ENCODE results near the gene THADA. TPM values are rescaled to one million over a fixed set of nuclear protein-coding genes. Genes with fewer than 3 reads are reported as not detected.

The THADA gene
- total and polyA plus RNA-seq, 9 donors: 14.4 to 24.3 (median 18.1) TPM

GRCh38 chr2:43407935-43408334, 187.9 kb downstream of the THADA start:
- no peak for DNase-seq
- Histone ChIP-seq H3K9me3 (replicated peaks; ENCODE audit: control insufficient read depth, low read depth, low read length) (no peaks in the 10 kb centered on the region), H3K4me3 (ENCODE audit: low read length) (no peak overlapping the region), H3K4me1 (ENCODE audit: control insufficient read depth, insufficient read depth, low read length) (peaks cover 9% of the 10 kb centered on the region), H3K27me3 (ENCODE audit: control insufficient read depth, insufficient read depth, low read length) (no peaks in the 10 kb centered on the region), H3K27ac (ENCODE audit: low read length) (peak overlapping the region; percentile 37), H3K36me3 (ENCODE audit: control insufficient read depth, insufficient read depth, low read length) (no peaks in the 10 kb centered on the region)
- WGBS (ENCODE audit: insufficient coverage): no CpG with 5 or more reads among the region's 2 CpGs

DNA sequence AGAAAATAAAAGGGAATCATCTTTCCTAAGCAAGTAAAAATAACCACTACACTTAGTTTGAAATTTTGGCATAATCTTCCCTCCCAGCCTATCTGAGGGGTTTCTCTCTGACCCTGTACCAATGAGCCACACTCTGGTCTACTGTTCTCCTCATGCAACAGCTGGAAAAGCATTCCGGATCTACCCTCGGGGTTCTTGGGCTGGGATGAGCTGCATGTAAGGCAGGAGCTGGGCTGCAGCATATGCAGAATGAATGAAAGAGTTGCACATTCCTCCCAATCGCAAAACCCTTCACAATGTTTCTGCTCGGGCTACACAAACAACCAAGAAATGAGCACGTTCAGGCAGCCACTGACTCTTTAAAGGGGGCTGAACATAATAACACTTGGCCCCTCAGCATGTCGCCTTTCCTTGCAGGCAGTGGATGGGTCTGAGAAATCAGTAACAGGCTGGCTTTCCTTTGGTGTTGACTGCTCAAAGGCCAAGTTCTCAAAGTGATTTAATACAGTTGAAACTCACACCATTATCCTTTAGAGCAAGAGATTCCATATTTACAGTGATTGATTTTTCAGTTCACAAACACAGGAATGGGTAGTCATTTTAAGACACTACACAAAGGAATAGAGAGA, 189.1 kb downstream of the THADA start:
- Histone ChIP-seq H3K27ac (ENCODE audit: low read length) (no peak overlapping the region), H3K36me3 (ENCODE audit: control insufficient read depth, insufficient read depth, low read length) (no peaks in the 10 kb centered on the region), H3K9me3 (replicated peaks; ENCODE audit: control insufficient read depth, low read depth, low read length) (no peaks in the 10 kb centered on the region), H3K4me3 (ENCODE audit: low read length) (no peak overlapping the region), H3K4me1 (ENCODE audit: control insufficient read depth, insufficient read depth, low read length) (peaks cover 9% of the 10 kb centered on the region), H3K27me3 (ENCODE audit: control insufficient read depth, insufficient read depth, low read length) (no peaks in the 10 kb centered on the region)
- WGBS (ENCODE audit: insufficient coverage): 18% methylated on average over 2 of the region's 6 CpGs
- DNase-seq: peak; percentile 33

GRCh38 chr2:43405829-43406228, 190.0 kb downstream of the THADA start:
- DNase-seq: no peak
- H3K9me3 ChIP-seq (replicated peaks; ENCODE audit: control insufficient read depth, low read depth, low read length): no peaks in the 10 kb centered on the region
- no CpG with 5 or more reads among the region's 1 CpG for WGBS (ENCODE audit: insufficient coverage)
- H3K27me3 ChIP-seq (ENCODE audit: control insufficient read depth, insufficient read depth, low read length): no peaks in the 10 kb centered on the region
- no peak overlapping the region for H3K4me3 ChIP-seq (ENCODE audit: low read length)
- peaks cover 9% of the 10 kb centered on the region for H3K4me1 ChIP-seq (ENCODE audit: control insufficient read depth, insufficient read depth, low read length)
- no peak overlapping the region for H3K27ac ChIP-seq (ENCODE audit: low read length)
- no peaks in the 10 kb centered on the region for H3K36me3 ChIP-seq (ENCODE audit: control insufficient read depth, insufficient read depth, low read length)

DNA sequence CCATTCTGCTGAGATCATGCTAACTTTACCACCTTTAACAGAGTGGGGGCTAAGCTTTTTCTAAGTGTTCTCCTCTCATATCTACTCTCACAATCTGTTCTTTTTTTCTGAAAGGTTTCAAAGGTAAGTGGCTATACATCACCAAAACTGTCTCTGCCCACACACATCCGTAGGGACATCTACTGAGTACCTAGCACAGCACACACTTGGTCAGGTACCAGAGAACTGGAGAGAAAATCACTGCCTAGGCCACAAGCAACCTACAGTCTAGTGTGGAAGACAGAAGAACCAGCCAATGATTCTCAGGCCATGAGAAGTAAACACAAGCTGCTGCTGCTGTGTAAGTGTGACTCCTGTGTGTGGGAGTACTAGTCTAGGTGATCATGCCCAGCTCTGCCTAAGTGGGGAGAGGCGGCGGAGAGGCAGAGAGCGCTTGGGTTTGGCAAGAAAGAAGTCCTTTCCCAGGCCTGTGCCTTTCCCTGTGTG, 193.3 kb downstream of the THADA start:
- no peaks in the 10 kb centered on the region for H3K27me3 ChIP-seq (ENCODE audit: control insufficient read depth, insufficient read depth, low read length)
- no peak overlapping the region for H3K27ac ChIP-seq (ENCODE audit: low read length)
- no peaks in the 10 kb centered on the region for H3K36me3 ChIP-seq (ENCODE audit: control insufficient read depth, insufficient read depth, low read length)
- H3K9me3 ChIP-seq (replicated peaks; ENCODE audit: control insufficient read depth, low read depth, low read length): no peaks in the 10 kb centered on the region
- DNase-seq: no peak
- no peak overlapping the region for H3K4me3 ChIP-seq (ENCODE audit: low read length)
- 100% methylated on average over 3 of the region's 4 CpGs for WGBS (ENCODE audit: insufficient coverage)
- H3K4me1 ChIP-seq (ENCODE audit: control insufficient read depth, insufficient read depth, low read length): peaks cover 9% of the 10 kb centered on the region

DNA sequence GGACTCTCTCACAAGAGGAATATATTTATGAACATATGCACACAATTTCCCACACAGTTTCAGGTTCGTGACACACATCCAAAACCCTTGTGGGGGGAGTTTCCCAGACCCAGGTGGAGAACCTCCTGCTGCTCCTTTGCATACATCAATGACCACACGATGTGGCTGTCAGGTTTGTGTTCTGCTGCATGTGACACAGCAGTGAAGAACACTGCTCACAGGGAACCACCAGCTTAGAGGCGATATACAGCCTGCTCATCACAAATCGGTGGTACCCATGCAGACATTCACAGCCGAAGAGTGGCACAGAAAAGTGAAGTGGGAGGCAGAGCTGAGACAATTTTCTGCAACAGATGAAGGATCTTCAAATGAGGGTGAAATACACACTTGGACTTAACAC, 193.8 kb downstream of the THADA start:
- Histone ChIP-seq H3K27ac (ENCODE audit: low read length) (no peak overlapping the region), H3K4me3 (ENCODE audit: low read length) (no peak overlapping the region), H3K36me3 (ENCODE audit: control insufficient read depth, insufficient read depth, low read length) (peaks cover 2% of the 10 kb centered on the region), H3K27me3 (ENCODE audit: control insufficient read depth, insufficient read depth, low read length) (no peaks in the 10 kb centered on the region), H3K4me1 (ENCODE audit: control insufficient read depth, insufficient read depth, low read length) (peaks cover 9% of the 10 kb centered on the region), H3K9me3 (replicated peaks; ENCODE audit: control insufficient read depth, low read depth, low read length) (no peaks in the 10 kb centered on the region)
- WGBS (ENCODE audit: insufficient coverage): 72% methylated on average over 4 of the region's 5 CpGs
- DNase-seq: no peak

DNA sequence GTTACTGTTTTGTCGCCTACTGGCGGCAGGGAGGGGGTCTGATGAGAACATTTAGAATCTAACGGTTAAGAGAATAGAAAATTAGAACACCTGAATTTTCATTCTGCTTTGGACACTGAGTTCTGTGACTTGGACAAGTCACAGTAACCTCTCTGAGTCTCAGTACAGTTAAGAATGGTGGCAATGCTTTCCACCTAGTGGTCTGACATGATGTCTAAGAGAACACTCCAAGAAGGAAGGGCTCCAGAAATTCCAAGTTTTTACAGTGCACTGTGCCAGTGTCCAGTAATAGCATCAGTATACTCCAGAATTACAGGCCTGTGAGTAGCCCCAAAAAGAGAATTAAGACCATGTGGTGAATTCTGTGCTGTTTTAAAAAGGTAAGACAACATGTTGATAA, 195.3 kb downstream of the THADA start:
- Histone ChIP-seq H3K36me3 (ENCODE audit: control insufficient read depth, insufficient read depth, low read length) (peaks cover 7% of the 10 kb centered on the region), H3K27ac (ENCODE audit: low read length) (no peak overlapping the region), H3K27me3 (ENCODE audit: control insufficient read depth, insufficient read depth, low read length) (no peaks in the 10 kb centered on the region), H3K9me3 (replicated peaks; ENCODE audit: control insufficient read depth, low read depth, low read length) (no peaks in the 10 kb centered on the region), H3K4me1 (ENCODE audit: control insufficient read depth, insufficient read depth, low read length) (no peaks in the 10 kb centered on the region), H3K4me3 (ENCODE audit: low read length) (no peak overlapping the region)
- peak; percentile 67 for DNase-seq
- no CpG with 5 or more reads among the region's 3 CpGs for WGBS (ENCODE audit: insufficient coverage)

DNA sequence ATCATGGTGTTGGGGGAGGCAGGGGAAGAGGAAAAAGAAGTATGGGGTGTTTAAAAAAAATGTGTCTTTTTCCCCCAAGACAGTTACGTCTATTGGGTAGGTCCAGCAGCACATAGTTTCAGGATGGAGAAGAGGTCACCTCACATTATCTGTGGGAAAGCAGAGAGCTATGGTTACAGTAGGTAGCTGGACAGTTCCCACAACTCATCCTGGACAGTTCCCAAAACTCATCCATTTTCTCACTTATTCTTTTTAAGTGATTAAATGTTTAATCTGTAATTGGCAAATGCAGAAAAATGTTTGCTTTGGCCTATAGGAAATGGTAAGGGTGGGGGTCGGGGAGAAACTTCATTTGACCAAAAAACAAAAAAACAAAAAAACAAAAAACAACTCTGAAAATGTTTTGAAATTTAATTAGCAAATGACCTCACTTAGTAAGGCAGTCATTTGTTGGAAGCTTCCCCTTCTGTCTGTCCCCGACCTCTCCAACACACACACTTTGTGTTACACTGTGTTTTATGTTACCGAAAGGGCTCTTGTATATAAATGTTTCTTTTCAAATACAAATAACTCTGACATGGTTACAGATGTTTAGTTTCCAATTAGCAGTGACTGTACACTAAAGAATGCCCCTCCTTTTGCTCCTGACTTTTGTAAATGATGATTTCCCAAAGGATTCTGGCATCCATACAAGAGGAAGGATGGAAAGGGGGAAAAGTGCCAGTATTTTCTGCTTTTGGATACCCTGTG, 196.1 kb downstream of the THADA start:
- Histone ChIP-seq H3K27ac (ENCODE audit: low read length) (no peak overlapping the region), H3K4me3 (ENCODE audit: low read length) (no peak overlapping the region), H3K9me3 (replicated peaks; ENCODE audit: control insufficient read depth, low read depth, low read length) (no peaks in the 10 kb centered on the region), H3K36me3 (ENCODE audit: control insufficient read depth, insufficient read depth, low read length) (peaks cover 10% of the 10 kb centered on the region), H3K4me1 (ENCODE audit: control insufficient read depth, insufficient read depth, low read length) (no peaks in the 10 kb centered on the region), H3K27me3 (ENCODE audit: control insufficient read depth, insufficient read depth, low read length) (no peaks in the 10 kb centered on the region)
- WGBS (ENCODE audit: insufficient coverage): 100% methylated on average over 1 of the region's 4 CpGs
- DNase-seq: peak; percentile 56

DNA sequence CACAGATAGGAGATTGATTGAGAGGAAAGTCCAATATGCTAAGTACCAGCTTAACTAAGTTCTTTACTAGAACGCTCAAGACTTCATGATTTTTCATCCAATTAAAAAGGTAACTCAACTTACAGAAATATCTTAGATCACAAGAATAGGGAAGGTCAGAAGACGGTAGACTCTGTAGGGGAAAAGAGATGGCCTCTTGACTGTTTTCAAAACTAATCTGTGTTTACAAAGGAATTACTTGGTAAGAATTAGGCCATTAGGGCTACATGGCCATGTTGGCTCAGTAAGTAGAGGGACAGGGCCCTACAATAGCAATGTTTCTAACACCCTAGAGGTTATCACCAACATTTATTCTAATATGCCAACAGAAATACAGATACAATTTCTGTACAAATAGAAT, 196.7 kb downstream of the THADA start:
- peaks cover 10% of the 10 kb centered on the region for H3K36me3 ChIP-seq (ENCODE audit: control insufficient read depth, insufficient read depth, low read length)
- H3K27me3 ChIP-seq (ENCODE audit: control insufficient read depth, insufficient read depth, low read length): no peaks in the 10 kb centered on the region
- no peaks in the 10 kb centered on the region for H3K4me1 ChIP-seq (ENCODE audit: control insufficient read depth, insufficient read depth, low read length)
- WGBS (ENCODE audit: insufficient coverage): no CpG with 5 or more reads among the region's 2 CpGs
- H3K4me3 ChIP-seq (ENCODE audit: low read length): no peak overlapping the region
- no peak overlapping the region for H3K27ac ChIP-seq (ENCODE audit: low read length)
- no peak for DNase-seq
- H3K9me3 ChIP-seq (replicated peaks; ENCODE audit: control insufficient read depth, low read depth, low read length): no peaks in the 10 kb centered on the region

DNA sequence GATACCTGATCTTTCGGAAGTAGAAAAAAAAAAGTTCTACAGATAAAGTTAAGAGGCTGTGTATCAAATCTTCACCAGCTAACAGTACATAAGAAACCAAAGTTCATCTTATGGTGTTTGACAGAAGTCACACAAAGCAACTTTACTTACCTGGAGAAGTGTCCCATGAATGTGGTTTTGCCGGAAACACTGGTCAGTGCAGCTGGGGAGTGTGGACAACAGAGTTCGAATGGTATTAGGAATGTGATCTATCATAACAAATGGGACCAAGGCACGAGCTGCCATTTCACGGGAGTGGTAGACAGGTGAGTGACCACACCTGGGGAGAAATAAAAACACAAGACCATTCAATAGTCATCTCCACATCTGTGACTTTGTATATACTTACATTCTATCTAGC, 198.0 kb downstream of the THADA start:
- Histone ChIP-seq H3K27ac (ENCODE audit: low read length) (no peak overlapping the region), H3K9me3 (replicated peaks; ENCODE audit: control insufficient read depth, low read depth, low read length) (no peaks in the 10 kb centered on the region), H3K27me3 (ENCODE audit: control insufficient read depth, insufficient read depth, low read length) (no peaks in the 10 kb centered on the region), H3K36me3 (ENCODE audit: control insufficient read depth, insufficient read depth, low read length) (peaks cover 10% of the 10 kb centered on the region), H3K4me1 (ENCODE audit: control insufficient read depth, insufficient read depth, low read length) (peaks cover under 1% of the 10 kb centered on the region), H3K4me3 (ENCODE audit: low read length) (no peak overlapping the region)
- DNase-seq: no peak
- no CpG with 5 or more reads among the region's 5 CpGs for WGBS (ENCODE audit: insufficient coverage)

GRCh38 chr2:43397411-43397810, 198.4 kb downstream of the THADA start:
- no peaks in the 10 kb centered on the region for H3K9me3 ChIP-seq (replicated peaks; ENCODE audit: control insufficient read depth, low read depth, low read length)
- WGBS (ENCODE audit: insufficient coverage): no CpG with 5 or more reads among the region's 2 CpGs
- no peak overlapping the region for H3K4me3 ChIP-seq (ENCODE audit: low read length)
- peaks cover 5% of the 10 kb centered on the region for H3K4me1 ChIP-seq (ENCODE audit: control insufficient read depth, insufficient read depth, low read length)
- no peak for DNase-seq
- H3K27ac ChIP-seq (ENCODE audit: low read length): no peak overlapping the region
- H3K27me3 ChIP-seq (ENCODE audit: control insufficient read depth, insufficient read depth, low read length): no peaks in the 10 kb centered on the region
- H3K36me3 ChIP-seq (ENCODE audit: control insufficient read depth, insufficient read depth, low read length): peaks cover 10% of the 10 kb centered on the region

Data from muscle of leg (tissue), 11 donors.